ENCODE measurements around the gene ATP8B4. TPM values are rescaled to one million over a fixed set of nuclear protein-coding genes. Genes with fewer than 3 reads are reported as not detected.

Gene ATP8B4
- 1 to 10 TPM; 2.7 to 6.3 (median 3.7) TPM for total RNA-seq

GRCh38 chr15:50119063-50120040 lies at the start of gene ATP8B4:
Gene ATP8B4, minus strand, starts transcription at chr15:50119233. Its CDS starts 12,267 bp downstream, at chr15:50106966.
- no peak within 1 kb of the TSS for H3K4me3 ChIP-seq
- H3K36me3 ChIP-seq, result no peaks in the 10 kb centered on the region
- peaks cover 0 to 10% (median 9%) of the 10 kb centered on the region in 4 donors for H3K9me3 ChIP-seq
- TF ChIP-seq POLR2AphosphoS5 (IDR thresholded peaks at IDR 0.05) (no peak), EP300 (IDR thresholded peaks at IDR 0.05) (no peak), POLR2A (IDR thresholded peaks at IDR 0.05; ENCODE audit: low read depth) (no peak), CTCF (IDR thresholded peaks at IDR 0.05) (no peak)
- no peaks in the 10 kb centered on the region for H3K27me3 ChIP-seq
- H3K27ac ChIP-seq (replicated peaks in 1 of 4), result no peak within 1 kb of the TSS
- intact Hi-C loops (cut with DNase I), result no loop called here
- no peak for DNase-seq (ENCODE audit: extremely low spot score)
- H3K4me1 ChIP-seq, result no peaks in the 10 kb centered on the region
- 64% methylated on average over 4 of the region's 4 CpGs for WGBS

- no peaks in the 10 kb centered on the region for H3K9me3 ChIP-seq
- no peaks in the 10 kb centered on the region for H3K36me3 ChIP-seq
- 89% methylated on average over 4 of the region's 4 CpGs for WGBS
- DNase-seq (ENCODE audit: extremely low spot score), result no peak
- H3K27me3 ChIP-seq, result peaks cover 0 to 5% (median 0%) of the 10 kb centered on the region in 4 donors
- intact Hi-C loops (cut with DNase I), result no loop called here
- H3K4me3 ChIP-seq, result no peak overlapping the region
- no peak for TF ChIP-seq CTCF (IDR thresholded peaks at IDR 0.05)
- no peak for TF ChIP-seq POLR2AphosphoS5 (IDR thresholded peaks at IDR 0.05)
- TF ChIP-seq EP300 (IDR thresholded peaks at IDR 0.05), result no peak
- no peak for TF ChIP-seq POLR2A (IDR thresholded peaks at IDR 0.05; ENCODE audit: low read depth)
- H3K4me1 ChIP-seq, result no peaks in the 10 kb centered on the region
- no peak overlapping the region for H3K27ac ChIP-seq (replicated peaks in 1 of 4)
These were observed 49.3 kb upstream of the ATP8B4 start for GRCh38 chr15:50168379-50168778.

GRCh38 chr15:50167110-50167509 lies 48.1 kb upstream of the ATP8B4 start:
- Histone ChIP-seq H3K4me1 (no peaks in the 10 kb centered on the region), H3K27me3 (peaks cover 0 to 5% (median 0%) of the 10 kb centered on the region in 4 donors), H3K4me3 (no peak overlapping the region), H3K27ac (replicated peaks in 1 of 4) (no peak overlapping the region), H3K36me3 (no peaks in the 10 kb centered on the region), H3K9me3 (no peaks in the 10 kb centered on the region)
- DNase-seq (ENCODE audit: extremely low spot score), result no peak
- intact Hi-C loops (cut with DNase I), result no loop called here
- TF ChIP-seq EP300 (IDR thresholded peaks at IDR 0.05) (no peak), POLR2AphosphoS5 (IDR thresholded peaks at IDR 0.05) (no peak), POLR2A (IDR thresholded peaks at IDR 0.05; ENCODE audit: low read depth) (no peak), CTCF (IDR thresholded peaks at IDR 0.05) (no peak)

- Histone ChIP-seq H3K4me1 (no peaks in the 10 kb centered on the region), H3K36me3 (no peaks in the 10 kb centered on the region), H3K4me3 (no peak overlapping the region), H3K9me3 (no peaks in the 10 kb centered on the region), H3K27ac (replicated peaks in 1 of 4) (no peak overlapping the region), H3K27me3 (peaks cover 0 to 5% (median 0%) of the 10 kb centered on the region in 4 donors)
- WGBS, result 50% methylated on average over 1 of the region's 1 CpG
- no peak for TF ChIP-seq POLR2A (IDR thresholded peaks at IDR 0.05; ENCODE audit: low read depth)
- TF ChIP-seq POLR2AphosphoS5 (IDR thresholded peaks at IDR 0.05), result no peak
- no peak for TF ChIP-seq EP300 (IDR thresholded peaks at IDR 0.05)
- no peak for TF ChIP-seq CTCF (IDR thresholded peaks at IDR 0.05)
- no peak for DNase-seq (ENCODE audit: extremely low spot score)
- intact Hi-C loops (cut with DNase I), result no loop called here
These were observed 47.2 kb upstream of the ATP8B4 start for GRCh38 chr15:50166216-50166615.

Measured in esophagus muscularis mucosa (tissue), 4 donors.